Ovary (tissue), 9 donors: ENCODE data around the gene PTPRH. TPM values are rescaled to one million over a fixed set of nuclear protein-coding genes. Genes with fewer than 3 reads are reported as not detected.
"Not testable (repeated sequence)": the region's sequence is repeated elsewhere in the genome, so short reads cannot be mapped to it uniquely, and the experiment has no call there.

ENCODE experiments used
- DNase-seq, 5 donors: peaks; one replicate each; pipeline ENCODE4 v3.0.0-alpha.2; 2019 to 2020
- H3K27ac ChIP-seq, 2 donors: fragments of 200-600 bp; one replicate each; pipeline versions ENCODE4 v1.5.1 to v1.8.0; 2019 to 2022
- H3K27me3 ChIP-seq: fragments of 200-600 bp; one replicate; pipeline ENCODE4 v1.8.0; 2022
- H3K36me3 ChIP-seq: fragments of 200-600 bp; sonication (generic); one replicate; pipeline ENCODE4 v1.5.1; 2019
- H3K4me1 ChIP-seq: one replicate; pipeline ENCODE4 v1.8.1; 2013; ENCODE audit warnings: mild to moderate bottlenecking, moderate library complexity; ENCODE audit not compliant: insufficient read depth
- H3K4me3 ChIP-seq: fragments of 200-600 bp; sonication (generic); one replicate; pipeline ENCODE4 v1.5.1; 2017
- H3K9me3 ChIP-seq, 2 donors: fragments of 200-600 bp in 1 of 2; sonication (generic) in 1 of 2; one replicate each; pipeline versions ENCODE4 v1.5.1 to v1.8.1; 2013 to 2019; ENCODE audit warnings: mild to moderate bottlenecking in 1 of 2, moderate library complexity in 1 of 2
- CTCF ChIP-seq, 3 donors: fragments of 450-650 bp in 2 of 3; fragments of 200-600 bp in 1 of 3; IDR thresholded peaks; one replicate each; pipeline versions ENCODE4 v1.5.1 to v1.8.0; 2016 to 2022; ENCODE audit warnings: antibody characterized with exemption in 3 of 3, mild to moderate bottlenecking in 1 of 3
- EP300 ChIP-seq: sonication (generic); formaldehyde crosslinking; IDR thresholded peaks from one replicate; pipeline ENCODE4 v1.6.1; 2017; ENCODE audit warnings: antibody characterized with exemption
- POLR2A ChIP-seq: fragments of 450-650 bp; IDR thresholded peaks from one replicate; pipeline ENCODE4 v1.6.1; 2017; ENCODE audit warnings: antibody characterized with exemption, mild to moderate bottlenecking, moderate library complexity
- WGBS, 3 donors: extraction: QIAGEN DNeasy Blood & Tissue Kit in 1 of 3; methylation state at CpG; one replicate each; pipeline versions ENCODE4 v1.1.5 to v1.1.7; 2013 to 2017; 5-methylcytosine and 5-hydroxymethylcytosine counted together
- intact Hi-C, 4 donors: fragments of 100-400 bp; cut with DNase I; formaldehyde crosslinking; loops; one replicate each; pipeline versions ENCODE4 v1.11.0 to v1.15.1; 2022 to 2023
- polyA plus RNA-seq, 2 donors: library from polyadenylated mRNA; stranded (reverse); fragments of 200-250 nt in 1 of 2; fragments of 350-450 nt in 1 of 2; fragmentation: Illumina TruSeq in 1 of 2; extraction: RNeasy Lipid Tissue Mini Kit (QIAGEN cat#74804) in 1 of 2; gene quantifications; one replicate each; pipeline ENCODE4 v1.2.3, GENCODE V29; 2013 to 2014
- total RNA-seq, 7 donors: library from RNA; depleted of rRNA in 2 of 7; stranded (reverse); fragments of >200 nt in 2 of 7; fragmentation: NEBNext Ultra II Directional in 3 of 7; extraction: Animal tissue kit (Norgen Biotek cat#: 25700) in 3 of 7; gene quantifications; one replicate each; pipeline versions ENCODE4 v1.1.0 to v1.2.4, GENCODE V29; 2016 to 2023
- donor health status: DM: no; HTN: no; CAD: no; lungs with moderate emphysema.
- donor health status: DM: no; HTN: no; CAD: no.
- donor health status: Bipolar disorder and iron deficiency.
- donor health status: DM: yes; HTN: yes; CAD: no.
- donor health status: DM: no; HTN: no; CAD: no.
- donor health status: DM: yes; HTN: yes; CAD: no.

Gene PTPRH
- total and polyA plus RNA-seq, 9 donors: 0.23 to 4.6 (median 1.2) TPM

GRCh38 chr19:55227241-55228014 is 18.1 kb upstream of the PTPRH start:
- H3K27ac ChIP-seq: no peak overlapping the region
- H3K4me1 ChIP-seq: no peaks in the 10 kb centered on the region
- no peaks in the 10 kb centered on the region for H3K9me3 ChIP-seq
- H3K36me3 ChIP-seq: no peaks in the 10 kb centered on the region
- no peak for DNase-seq
- intact Hi-C loops: no loop called here
- no peaks in the 10 kb centered on the region for H3K27me3 ChIP-seq
- no peak for TF ChIP-seq EP300
- no peak for TF ChIP-seq CTCF (IDR thresholded peaks at IDR 0.05)
- no peak for TF ChIP-seq POLR2A
- 87 to 88% (median 87%) methylated on average over 25 of the region's 25 CpGs for WGBS, 3 donors
- no peak overlapping the region for H3K4me3 ChIP-seq

- Histone ChIP-seq H3K9me3 (no peaks in the 10 kb centered on the region), H3K4me3 (no peak overlapping the region), H3K36me3 (no peaks in the 10 kb centered on the region), H3K27ac (no peak overlapping the region), H3K4me1 (no peaks in the 10 kb centered on the region), H3K27me3 (no peaks in the 10 kb centered on the region)
- no peak for DNase-seq
- 65 to 71% (median 70%) methylated on average over 18 of the region's 18 CpGs for WGBS, 3 donors
- TF ChIP-seq CTCF (IDR thresholded peaks at IDR 0.05): no peak
- TF ChIP-seq EP300: no peak
- TF ChIP-seq POLR2A: no peak
- intact Hi-C loops: no loop called here
These were observed 17.5 kb upstream of the PTPRH start for GRCh38 chr19:55226788-55227187.

- TF ChIP-seq POLR2A: no peak
- TF ChIP-seq CTCF (IDR thresholded peaks at IDR 0.05): no peak
- no peak for TF ChIP-seq EP300
- DNase-seq: no peak
- intact Hi-C loops: no loop called here
- Histone ChIP-seq H3K9me3 (no peaks in the 10 kb centered on the region), H3K4me1 (no peaks in the 10 kb centered on the region), H3K27me3 (no peaks in the 10 kb centered on the region), H3K27ac (no peak overlapping the region), H3K4me3 (no peak overlapping the region), H3K36me3 (no peaks in the 10 kb centered on the region)
- 78 to 92% (median 80%) methylated on average over 9 of the region's 9 CpGs for WGBS, 3 donors
These were observed 17.0 kb upstream of the PTPRH start for GRCh38 chr19:55226273-55226672.

GRCh38 chr19:55225415-55225958 is 16.2 kb upstream of the PTPRH start:
- Histone ChIP-seq H3K27ac (no peak overlapping the region), H3K36me3 (no peaks in the 10 kb centered on the region), H3K27me3 (no peaks in the 10 kb centered on the region), H3K4me1 (no peaks in the 10 kb centered on the region), H3K9me3 (no peaks in the 10 kb centered on the region), H3K4me3 (no peak overlapping the region)
- DNase-seq: no peak
- intact Hi-C loops: no loop called here
- 86 to 90% (median 90%) methylated on average over 7 of the region's 7 CpGs for WGBS, 3 donors
- TF ChIP-seq EP300 (no peak), CTCF (IDR thresholded peaks at IDR 0.05) (no peak)

- DNase-seq, H3K4me1 ChIP-seq, H3K36me3 ChIP-seq, H3K9me3 ChIP-seq, H3K27me3 ChIP-seq, H3K27ac ChIP-seq, intact Hi-C loops, H3K4me3 ChIP-seq: not testable (repeated sequence)
- 36 to 48% (median 37%) methylated on average over 10 to 11 of the region's 11 CpGs for WGBS, 3 donors
These were observed 15.5 kb upstream of the PTPRH start for GRCh38 chr19:55224679-55225414.
